OCI-LY3 (cell line): ENCODE data around the gene SLC1A4.
"Not testable (repeated sequence)": the region's sequence is repeated elsewhere in the genome, so short reads cannot be mapped to it uniquely, and the experiment has no call there.

Experiments
- CTCF ChIP-seq: fragments of 200-600, 300-600 bp; sonication (generic); IDR thresholded peaks from 2 replicates; pipeline ENCODE4 v1.5.1; 2014; ENCODE audit warnings: antibody characterized with exemption, low read length, low read depth
- EZH2phosphoT487 ChIP-seq: fragments of 200-600 bp; shearing (Covaris generic); IDR thresholded peaks from 2 replicates; pipeline ENCODE4 v1.6.1; 2018; ENCODE audit warnings: antibody characterized with exemption, mixed run types, low read depth

DNA sequence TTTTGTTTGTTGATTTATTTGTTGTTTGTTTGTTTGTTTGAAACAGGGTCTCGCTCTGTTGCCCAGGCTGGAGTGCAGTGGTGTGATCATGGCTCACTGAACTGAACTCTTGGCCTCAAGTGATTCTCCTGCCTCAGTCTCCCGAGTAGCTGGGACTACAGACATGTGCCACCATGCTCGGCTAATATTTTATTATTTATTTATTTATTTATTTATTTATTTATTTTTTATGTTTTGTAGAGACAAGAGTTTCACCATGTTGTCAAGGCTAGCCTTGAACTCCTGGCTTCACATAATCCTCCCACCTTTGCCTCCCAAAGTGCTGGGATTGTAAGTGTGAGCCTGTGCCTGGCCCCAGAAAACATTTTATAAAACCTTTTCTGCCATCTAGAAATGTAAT, 15.0 kb downstream of the SLC1A4 start:
- TF ChIP-seq CTCF, EZH2phosphoT487: not testable (repeated sequence)
